ENCODE measurements around the gene ELOVL1.

DNA sequence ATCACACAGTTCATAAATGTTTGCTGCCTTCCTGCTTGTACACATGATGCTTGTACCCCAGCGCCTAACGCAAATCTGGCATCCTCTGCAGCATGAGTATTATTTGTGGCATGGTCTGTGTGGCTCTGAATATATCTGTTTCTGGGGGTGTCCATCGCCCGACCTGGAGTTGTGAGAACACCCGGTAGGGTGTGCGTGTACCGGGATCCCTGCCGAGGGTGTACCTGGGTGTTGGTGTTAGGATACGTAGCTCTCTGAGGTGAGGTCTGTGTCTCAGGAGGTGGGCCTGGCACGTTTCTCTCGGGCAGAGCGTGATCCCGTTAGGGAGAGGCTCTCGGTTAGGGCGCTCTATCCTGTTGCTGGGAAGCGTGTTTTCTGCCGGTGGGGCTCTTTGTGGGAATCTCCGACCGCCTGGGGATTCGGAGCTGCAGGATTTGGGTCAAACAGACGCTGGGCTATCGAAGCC, 19.4 kb downstream of the ELOVL1 start:
- TF ChIP-seq, protein P1, sequence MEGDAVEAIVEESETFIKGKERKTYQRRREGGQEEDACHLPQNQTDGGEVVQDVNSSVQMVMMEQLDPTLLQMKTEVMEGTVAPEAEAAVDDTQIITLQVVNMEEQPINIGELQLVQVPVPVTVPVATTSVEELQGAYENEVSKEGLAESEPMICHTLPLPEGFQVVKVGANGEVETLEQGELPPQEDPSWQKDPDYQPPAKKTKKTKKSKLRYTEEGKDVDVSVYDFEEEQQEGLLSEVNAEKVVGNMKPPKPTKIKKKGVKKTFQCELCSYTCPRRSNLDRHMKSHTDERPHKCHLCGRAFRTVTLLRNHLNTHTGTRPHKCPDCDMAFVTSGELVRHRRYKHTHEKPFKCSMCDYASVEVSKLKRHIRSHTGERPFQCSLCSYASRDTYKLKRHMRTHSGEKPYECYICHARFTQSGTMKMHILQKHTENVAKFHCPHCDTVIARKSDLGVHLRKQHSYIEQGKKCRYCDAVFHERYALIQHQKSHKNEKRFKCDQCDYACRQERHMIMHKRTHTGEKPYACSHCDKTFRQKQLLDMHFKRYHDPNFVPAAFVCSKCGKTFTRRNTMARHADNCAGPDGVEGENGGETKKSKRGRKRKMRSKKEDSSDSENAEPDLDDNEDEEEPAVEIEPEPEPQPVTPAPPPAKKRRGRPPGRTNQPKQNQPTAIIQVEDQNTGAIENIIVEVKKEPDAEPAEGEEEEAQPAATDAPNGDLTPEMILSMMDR (conservative IDR thresholded peaks at IDR 0.05; ENCODE audit: low read depth, low read length), result no peak
- TF ChIP-seq EZH2 (IDR thresholded peaks at IDR 0.05; ENCODE audit: borderline replicate concordance, low read depth, low read length, poor library complexity, severe bottlenecking), result no peak

Measured in A673 (cell line).